ENCODE measurements around the gene STX8.

The STX8 gene

DNA sequence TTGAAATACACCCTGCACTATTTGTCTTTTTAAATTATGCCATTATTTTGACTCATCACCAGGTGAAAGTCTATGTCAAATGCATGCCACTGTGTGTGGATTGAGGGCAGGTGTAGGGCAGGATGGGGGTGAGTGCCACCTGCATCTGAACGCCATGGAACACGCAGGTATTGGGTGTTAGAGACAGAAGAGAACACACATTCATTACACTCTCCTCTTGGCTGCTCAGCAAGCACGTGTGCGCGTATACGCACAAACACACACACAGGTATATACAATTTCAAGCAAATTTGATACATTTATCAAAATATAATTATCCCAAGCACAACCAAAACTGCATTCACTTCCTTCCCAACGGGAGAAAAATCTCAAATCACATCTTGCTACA is 285.4 kb downstream of the STX8 start:
- TF ChIP-seq, protein P1, sequence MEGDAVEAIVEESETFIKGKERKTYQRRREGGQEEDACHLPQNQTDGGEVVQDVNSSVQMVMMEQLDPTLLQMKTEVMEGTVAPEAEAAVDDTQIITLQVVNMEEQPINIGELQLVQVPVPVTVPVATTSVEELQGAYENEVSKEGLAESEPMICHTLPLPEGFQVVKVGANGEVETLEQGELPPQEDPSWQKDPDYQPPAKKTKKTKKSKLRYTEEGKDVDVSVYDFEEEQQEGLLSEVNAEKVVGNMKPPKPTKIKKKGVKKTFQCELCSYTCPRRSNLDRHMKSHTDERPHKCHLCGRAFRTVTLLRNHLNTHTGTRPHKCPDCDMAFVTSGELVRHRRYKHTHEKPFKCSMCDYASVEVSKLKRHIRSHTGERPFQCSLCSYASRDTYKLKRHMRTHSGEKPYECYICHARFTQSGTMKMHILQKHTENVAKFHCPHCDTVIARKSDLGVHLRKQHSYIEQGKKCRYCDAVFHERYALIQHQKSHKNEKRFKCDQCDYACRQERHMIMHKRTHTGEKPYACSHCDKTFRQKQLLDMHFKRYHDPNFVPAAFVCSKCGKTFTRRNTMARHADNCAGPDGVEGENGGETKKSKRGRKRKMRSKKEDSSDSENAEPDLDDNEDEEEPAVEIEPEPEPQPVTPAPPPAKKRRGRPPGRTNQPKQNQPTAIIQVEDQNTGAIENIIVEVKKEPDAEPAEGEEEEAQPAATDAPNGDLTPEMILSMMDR (IDR thresholded peaks at IDR 0.05; ENCODE audit: low read depth, low read length) = no peak
- no peaks in the 10 kb centered on the region for H3K27me3 ChIP-seq
- no peaks in the 10 kb centered on the region for H3K36me3 ChIP-seq
- H3K4me1 ChIP-seq = no peaks in the 10 kb centered on the region
- H3K9me3 ChIP-seq = no peaks in the 10 kb centered on the region
- no peak for DNase-seq
- no peak overlapping the region for H3K4me3 ChIP-seq (ENCODE audit: low read depth, low read length)

DNA sequence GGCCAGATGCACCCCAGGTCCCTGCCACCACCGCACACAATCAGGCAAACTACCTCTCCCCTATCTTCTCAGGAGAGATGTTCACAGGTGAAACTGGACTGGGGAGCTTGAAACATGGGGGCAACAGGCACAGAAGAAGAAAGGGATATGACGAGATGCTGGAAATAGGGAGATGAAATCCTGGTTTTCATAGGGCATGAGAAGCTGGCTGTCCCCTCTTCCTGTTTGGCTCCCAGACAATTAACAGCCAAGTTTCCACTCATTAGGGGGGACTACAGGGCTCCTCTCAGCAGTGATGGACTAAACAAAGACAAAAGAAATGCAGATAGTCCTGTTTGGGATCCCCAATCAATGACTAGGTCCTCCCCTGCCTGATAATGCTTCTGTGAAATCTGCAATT is 288.3 kb downstream of the STX8 start:
- Histone ChIP-seq H3K4me1 (no peaks in the 10 kb centered on the region), H3K4me3 (ENCODE audit: low read depth, low read length) (no peak overlapping the region), H3K9me3 (no peaks in the 10 kb centered on the region), H3K36me3 (no peaks in the 10 kb centered on the region), H3K27me3 (no peaks in the 10 kb centered on the region)
- TF ChIP-seq, protein P1 (IDR thresholded peaks at IDR 0.05; ENCODE audit: low read depth, low read length) = no peak
- DNase-seq = no peak

DNA sequence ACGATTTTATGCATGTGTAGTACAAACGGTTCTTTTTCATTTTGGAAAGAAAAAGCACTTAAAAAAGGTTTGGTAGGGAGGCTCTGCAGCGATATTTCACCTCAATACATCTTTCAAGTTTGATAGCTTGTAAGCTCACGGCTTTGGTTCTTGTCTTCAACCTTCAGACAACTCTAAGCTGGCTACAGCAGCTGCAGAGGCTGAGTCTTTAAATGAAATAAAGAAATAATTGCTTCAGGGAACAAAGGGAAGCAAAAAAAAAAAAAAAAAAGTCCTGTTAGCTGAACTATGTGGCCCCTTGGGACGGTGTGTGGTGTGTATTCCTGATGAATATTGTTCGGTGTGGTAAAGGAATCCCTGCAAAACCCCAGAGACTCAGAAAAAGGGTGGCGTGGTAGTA is 289.2 kb downstream of the STX8 start:
- Histone ChIP-seq H3K27me3 (no peaks in the 10 kb centered on the region), H3K36me3 (no peaks in the 10 kb centered on the region), H3K4me1 (no peaks in the 10 kb centered on the region), H3K4me3 (ENCODE audit: low read depth, low read length) (no peak overlapping the region), H3K9me3 (no peaks in the 10 kb centered on the region)
- TF ChIP-seq, protein P1 (IDR thresholded peaks at IDR 0.05; ENCODE audit: low read depth, low read length) = no peak
- no peak for DNase-seq

DNA sequence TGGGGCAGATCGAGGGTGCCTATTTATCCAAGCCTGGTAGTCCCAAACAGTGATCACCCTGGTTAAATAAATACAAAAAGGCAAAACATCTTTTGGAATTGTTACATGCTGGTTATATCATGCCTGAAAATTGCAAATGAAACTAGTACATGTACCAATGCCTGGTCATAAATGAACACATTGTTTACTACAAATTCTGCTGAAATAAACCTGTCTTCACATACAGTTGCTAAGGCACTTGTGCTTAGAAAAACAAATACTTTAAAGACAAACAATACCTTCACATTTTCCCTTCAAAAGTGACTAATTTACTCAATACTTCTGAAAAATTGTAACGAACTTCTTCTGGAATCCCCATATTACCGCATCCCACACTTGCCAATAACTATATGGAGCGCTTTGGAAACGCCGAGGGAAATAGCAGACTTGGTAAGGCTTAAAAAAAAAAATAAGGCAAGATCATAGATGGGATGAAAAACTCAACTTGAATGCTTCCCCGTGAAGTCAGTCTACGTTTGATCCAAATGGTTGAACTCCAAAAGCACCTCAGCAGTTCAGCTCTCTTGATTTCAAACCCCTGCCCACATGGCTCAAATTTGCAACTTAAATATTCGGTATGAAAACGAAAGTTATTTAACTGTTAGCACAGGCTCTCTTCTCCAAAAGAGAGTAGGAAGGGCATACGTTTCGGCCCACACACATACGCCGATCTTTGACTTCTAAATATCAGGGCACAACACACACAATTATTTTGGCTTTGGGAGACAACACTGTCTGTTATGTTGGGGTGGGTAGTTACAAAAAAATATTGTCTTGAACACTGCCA is 289.8 kb downstream of the STX8 start:
- Histone ChIP-seq H3K4me3 (ENCODE audit: low read depth, low read length) (no peak overlapping the region), H3K36me3 (no peaks in the 10 kb centered on the region), H3K4me1 (no peaks in the 10 kb centered on the region), H3K27me3 (no peaks in the 10 kb centered on the region), H3K9me3 (no peaks in the 10 kb centered on the region)
- TF ChIP-seq, protein P1 (IDR thresholded peaks at IDR 0.05; ENCODE audit: low read depth, low read length) = no peak
- no peak for DNase-seq

DNA sequence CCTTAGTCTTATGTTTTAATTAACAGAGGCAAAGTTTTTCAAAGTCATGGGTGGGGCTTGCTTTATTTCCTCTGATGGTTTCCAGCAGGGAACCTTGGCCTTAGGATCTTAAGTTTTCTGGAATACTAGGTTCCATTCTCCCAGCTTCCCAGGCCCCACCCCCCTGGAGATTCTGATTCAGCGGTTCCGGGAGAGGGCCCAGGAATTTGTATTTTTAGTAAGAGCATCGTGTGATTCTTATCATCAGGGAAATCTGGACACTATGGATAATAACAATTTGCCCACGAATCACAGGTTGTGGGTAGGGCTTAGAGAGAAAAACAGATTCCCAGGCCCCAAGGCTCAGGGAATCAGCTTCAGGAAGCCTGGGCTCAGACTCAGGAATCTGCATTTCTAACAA is 290.7 kb downstream of the STX8 start:
- no peaks in the 10 kb centered on the region for H3K4me1 ChIP-seq
- no peaks in the 10 kb centered on the region for H3K27me3 ChIP-seq
- no peak overlapping the region for H3K4me3 ChIP-seq (ENCODE audit: low read depth, low read length)
- TF ChIP-seq, protein P1 (IDR thresholded peaks at IDR 0.05; ENCODE audit: low read depth, low read length) = no peak
- no peak for DNase-seq
- no peaks in the 10 kb centered on the region for H3K36me3 ChIP-seq
- H3K9me3 ChIP-seq = no peaks in the 10 kb centered on the region

DNA sequence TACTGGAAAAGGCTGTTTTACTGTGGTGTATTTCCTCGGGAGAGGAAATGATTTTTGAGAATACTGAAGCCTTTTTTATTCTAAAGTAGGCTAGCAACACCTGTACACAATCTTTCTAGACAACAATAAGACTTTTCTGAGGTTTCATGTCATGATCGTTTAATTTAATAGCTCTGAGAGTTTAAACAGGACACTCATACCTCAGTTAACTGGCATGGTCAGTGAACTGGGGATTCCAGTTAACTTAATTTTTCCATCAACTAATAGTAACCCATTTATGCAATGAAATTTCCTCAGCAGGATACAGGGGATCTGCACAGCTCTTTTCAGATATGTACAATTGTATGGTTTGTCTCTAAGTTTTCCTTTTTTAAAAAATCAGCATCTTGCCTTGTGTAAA is 291.7 kb downstream of the STX8 start:
- Histone ChIP-seq H3K4me1 (no peaks in the 10 kb centered on the region), H3K27me3 (no peaks in the 10 kb centered on the region), H3K9me3 (no peaks in the 10 kb centered on the region), H3K36me3 (no peaks in the 10 kb centered on the region), H3K4me3 (ENCODE audit: low read depth, low read length) (no peak overlapping the region)
- DNase-seq = no peak
- TF ChIP-seq, protein P1 (IDR thresholded peaks at IDR 0.05; ENCODE audit: low read depth, low read length) = no peak
